Suppressor macrophage treated with lipopolysaccharide for 4 hours (primary cell): ENCODE results near the gene CXCL8.
"Not testable (repeated sequence)": the region's sequence is repeated elsewhere in the genome, so short reads cannot be mapped to it uniquely, and the experiment has no call there.

Experiments used
- DNase-seq: peaks from one replicate; pipeline ENCODE4 v3.0.0-alpha.2; 2020

CXCL8 gene

DNA sequence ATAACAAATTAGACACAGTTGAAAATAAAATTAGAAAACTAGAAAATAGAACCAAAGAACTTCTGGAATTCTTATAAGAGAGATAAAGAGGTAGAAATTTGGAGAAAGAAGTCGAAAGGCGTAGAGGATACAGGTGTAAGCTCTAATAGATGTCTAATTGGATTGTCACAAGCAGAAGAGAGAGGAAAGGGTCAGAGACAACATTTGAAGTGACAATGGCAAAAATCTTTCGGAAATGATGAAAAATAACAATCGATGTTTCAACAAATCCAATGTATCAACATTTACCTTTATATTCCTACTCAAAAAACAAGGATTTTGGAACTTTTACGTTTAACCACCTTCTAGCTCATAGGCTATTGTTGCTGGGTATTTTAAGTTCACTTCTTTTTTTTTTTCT, 3.8 kb downstream of the CXCL8 start:
- DNase-seq = no peak

GRCh38 chr4:73750730-73751129, 10.4 kb downstream of the CXCL8 start:
- DNase-seq = no peak

- no peak for DNase-seq
Observed at GRCh38 chr4:73751166-73751565, 10.8 kb downstream of the CXCL8 start.

DNA sequence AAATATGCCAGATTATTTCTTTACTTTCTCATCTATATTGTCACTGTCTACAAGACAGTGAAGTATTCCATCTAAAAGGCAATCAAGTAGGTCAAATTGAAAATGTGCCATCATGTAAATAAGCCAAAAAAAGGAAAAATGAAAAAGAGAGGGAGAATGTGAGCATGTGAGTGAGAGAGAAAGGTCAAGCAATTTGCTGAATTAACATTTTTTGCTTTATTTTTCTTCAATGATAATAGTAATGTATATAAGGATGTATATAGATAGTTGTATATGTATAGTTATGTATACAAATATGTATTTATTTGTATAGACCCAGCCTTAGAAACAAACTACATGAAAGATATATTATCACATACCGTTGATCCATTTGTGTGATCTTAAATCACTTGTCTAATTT, 11.5 kb downstream of the CXCL8 start:
- DNase-seq = no peak

DNA sequence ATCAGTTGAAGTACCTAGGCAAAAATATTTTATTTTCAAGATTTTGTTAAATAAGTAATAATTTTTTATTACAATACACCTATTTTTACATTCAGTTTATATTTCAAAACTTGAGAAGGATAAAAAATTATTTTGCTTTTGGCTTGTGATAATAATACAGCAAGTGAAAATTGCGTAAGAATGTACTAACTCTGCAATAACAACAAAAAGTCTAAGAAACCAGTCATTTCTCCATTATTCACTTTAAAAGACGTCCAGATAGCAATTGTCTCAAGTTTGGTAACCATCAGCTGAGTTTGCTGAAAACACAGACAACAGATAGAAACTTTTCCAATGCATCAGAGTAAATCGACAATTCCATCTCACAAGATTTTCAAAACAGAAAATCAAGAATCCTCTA, 12.1 kb downstream of the CXCL8 start:
- no peak for DNase-seq

- no peak for DNase-seq
Observed at GRCh38 chr4:73753215-73753614, 12.8 kb downstream of the CXCL8 start.

GRCh38 chr4:73754934-73755333, 14.6 kb downstream of the CXCL8 start:
- no peak for DNase-seq

DNA sequence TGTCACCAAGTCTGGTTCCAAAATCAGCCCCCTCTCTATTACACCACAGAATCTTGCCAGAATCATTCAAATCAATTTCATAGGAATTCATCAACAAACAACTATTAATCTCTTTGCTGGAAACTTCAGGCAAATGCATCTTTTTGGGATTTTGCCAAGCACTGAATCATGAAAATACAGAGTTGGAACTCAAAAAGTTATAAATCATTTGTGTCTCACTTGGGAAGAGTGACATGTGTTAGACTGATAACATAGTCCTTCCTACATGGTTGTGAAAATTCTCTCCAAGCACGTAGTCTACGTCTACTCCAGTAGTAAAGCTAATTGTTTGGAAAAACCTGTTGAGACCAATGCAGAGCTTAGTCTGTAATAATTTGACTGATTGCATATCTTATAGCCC, 19.0 kb downstream of the CXCL8 start:
- DNase-seq = no peak

DNA sequence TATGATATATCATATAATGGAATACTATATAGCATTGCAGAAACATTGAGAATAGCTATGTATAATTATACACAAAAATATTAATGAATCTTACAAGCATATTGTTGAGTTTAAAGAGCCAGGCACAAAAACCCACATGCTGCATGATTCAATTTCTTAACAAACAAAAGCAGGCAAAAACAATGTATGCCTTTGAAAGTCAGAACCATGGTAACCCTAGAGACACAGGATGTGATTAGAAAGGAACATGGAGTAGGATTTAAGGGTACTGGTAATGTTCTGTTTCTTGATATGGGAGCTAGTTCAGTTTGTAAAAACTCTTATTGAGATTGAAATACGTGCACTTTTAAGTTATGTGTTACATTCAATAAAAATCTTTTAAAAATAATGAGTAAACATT, 21.5 kb downstream of the CXCL8 start:
- no peak for DNase-seq

GRCh38 chr4:73762409-73762808, 22.0 kb downstream of the CXCL8 start:
- peak; percentile 57 for DNase-seq

DNA sequence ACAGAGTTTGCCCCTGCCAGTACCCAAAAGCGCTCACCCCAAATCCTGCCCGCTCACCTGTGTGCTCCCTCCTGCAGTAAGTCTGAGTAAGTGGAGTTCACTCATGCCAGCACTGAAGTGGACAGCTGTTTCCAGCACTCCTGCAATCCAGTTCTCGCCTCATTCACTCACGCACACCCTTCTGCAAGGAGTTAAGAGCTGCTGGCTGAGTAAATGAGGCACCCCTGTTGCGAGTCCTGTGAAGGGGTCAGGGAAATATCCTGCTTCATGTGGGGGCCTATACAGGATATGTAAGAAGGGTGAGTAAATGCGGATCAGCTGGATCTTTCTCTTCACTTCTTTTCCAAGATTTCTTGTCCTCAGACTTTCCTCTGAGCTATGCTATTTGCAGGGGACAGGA, 23.5 kb downstream of the CXCL8 start:
- DNase-seq = no peak

- peak; percentile 25 for DNase-seq
Observed at GRCh38 chr4:73764513-73764912, 24.1 kb downstream of the CXCL8 start.

- DNase-seq = no peak
Observed at GRCh38 chr4:73765296-73765695, 24.9 kb downstream of the CXCL8 start.

DNA sequence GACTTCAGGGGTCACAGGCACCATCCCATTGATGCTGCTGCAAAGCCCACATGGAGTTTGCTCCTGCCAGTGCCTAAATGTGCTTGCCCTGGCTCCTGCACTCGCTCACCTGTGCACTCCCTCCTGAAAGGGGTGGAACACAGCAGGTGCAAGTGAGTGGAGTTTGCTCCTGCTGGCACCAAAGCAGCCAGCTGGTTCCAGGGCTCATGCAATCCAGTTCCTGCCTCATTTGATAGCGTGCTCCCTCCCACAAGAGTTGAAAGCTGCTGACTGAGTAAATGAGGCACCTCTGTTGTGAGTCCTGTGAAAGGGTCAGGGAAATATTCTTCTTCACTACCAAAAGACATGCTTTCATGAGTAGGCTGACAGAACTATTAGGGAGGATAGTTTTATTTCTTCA, 30.5 kb downstream of the CXCL8 start:
- no peak for DNase-seq

GRCh38 chr4:73772363-73772762, 32.0 kb downstream of the CXCL8 start:
- DNase-seq = peak; percentile 32

GRCh38 chr4:73774406-73774805, 34.0 kb downstream of the CXCL8 start:
- not testable (repeated sequence) for DNase-seq

DNA sequence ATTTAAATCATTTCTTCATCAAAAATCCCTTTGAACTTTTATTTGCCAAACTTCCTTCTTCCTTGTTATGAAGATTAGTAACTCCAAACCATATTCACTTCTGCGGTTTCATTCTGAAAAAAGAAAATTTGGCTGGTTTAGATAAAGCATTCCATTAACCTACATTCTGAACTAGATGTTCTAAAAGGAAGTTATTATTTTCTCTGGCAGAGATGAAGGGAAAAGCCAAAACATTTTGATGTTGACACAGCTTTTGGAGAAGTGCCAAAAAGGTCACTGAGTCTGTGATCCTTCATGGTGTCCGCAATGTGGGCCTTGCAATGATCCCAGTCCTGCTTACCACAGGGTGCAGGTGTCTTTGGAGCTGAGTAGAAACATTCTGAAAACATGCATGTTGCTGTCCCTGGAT, 36.0 kb downstream of the CXCL8 start:
- DNase-seq = peak; percentile 68

DNA sequence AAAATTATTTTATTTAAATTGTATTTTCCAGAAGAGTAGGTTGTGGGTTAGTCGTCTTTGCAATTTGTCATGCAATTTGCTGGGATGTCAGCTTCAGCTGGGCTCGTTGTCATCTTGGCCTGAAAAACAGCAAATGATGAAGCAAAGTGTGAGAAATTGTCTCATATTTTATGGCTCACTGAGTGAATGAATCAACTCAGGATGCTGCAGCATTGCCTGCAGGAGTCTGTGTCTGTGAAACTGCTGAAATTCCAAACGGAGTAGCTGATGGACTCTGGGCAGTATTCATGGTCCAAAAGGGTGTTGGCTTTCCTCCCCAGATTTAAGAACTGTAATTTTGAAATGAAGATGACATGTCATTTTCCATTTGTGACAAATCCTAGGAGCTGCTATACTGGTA, 37.2 kb downstream of the CXCL8 start:
- peak; percentile 13 for DNase-seq

- DNase-seq = no peak
Observed at GRCh38 chr4:73780243-73780642, 39.9 kb downstream of the CXCL8 start.

DNA sequence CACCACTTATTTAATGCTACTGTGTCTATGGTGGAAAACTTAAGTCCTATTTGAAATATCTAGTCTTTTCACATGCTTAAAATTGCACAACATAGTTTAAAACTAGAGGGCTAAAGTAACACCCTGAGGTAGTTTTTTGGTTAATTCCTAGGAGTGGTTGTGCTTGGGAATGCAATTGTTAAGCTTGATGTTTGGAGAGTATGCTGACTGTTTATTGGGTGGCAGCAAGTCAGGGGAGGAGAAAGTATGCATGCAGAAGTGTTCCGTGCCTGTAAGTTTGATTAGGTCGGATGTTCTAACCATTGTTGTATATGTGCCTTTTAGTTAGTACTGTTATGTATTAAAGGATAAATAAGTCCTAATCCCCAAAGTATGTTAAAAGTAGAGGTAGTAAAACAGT, 40.5 kb downstream of the CXCL8 start:
- DNase-seq = no peak

GRCh38 chr4:73788411-73788810, 48.0 kb downstream of the CXCL8 start:
- DNase-seq = no peak
